Omental fat pad (tissue), 4 donors: ENCODE results near the gene CMPK1. TPM values are rescaled to one million over a fixed set of nuclear protein-coding genes. Genes with fewer than 3 reads are reported as not detected.
A peak's percentile ranks its signal among the peaks of the same experiment; 100 is the strongest.

Experiments used
- ATAC-seq: fragments of 150-250 bp; one replicate; pipeline ENCODE4 v1.9.1; 2016; ENCODE audit warnings: mild to moderate bottlenecking, moderate library complexity; ENCODE audit not compliant: low FRiP score
- DNase-seq: peaks from one replicate; pipeline ENCODE4 v3.0.0-alpha.2; 2019; ENCODE audit warnings: low spot score
- CTCF ChIP-seq, 3 donors: fragments of 450-650 bp; IDR thresholded peaks; one replicate each; pipeline ENCODE4 v1.5.1; 2016 to 2017; ENCODE audit warnings: antibody characterized with exemption in 3 of 3, mild to moderate bottlenecking in 3 of 3, moderate library complexity in 2 of 3
- total RNA-seq, 4 donors: library from RNA; depleted of rRNA; stranded (reverse); fragments of >200 nt; gene quantifications; one replicate each; pipeline ENCODE4 v1.1.0, GENCODE V29; 2016

The CMPK1 gene
- total RNA-seq, 4 donors from 2014 or later, result 96.9 to 120 (median 112) TPM

GRCh38 chr1:47401761-47402160 is 68.2 kb downstream of the CMPK1 start:
- ATAC-seq (no peak), DNase-seq (no peak)
- no peak for TF ChIP-seq CTCF (IDR thresholded peaks at IDR 0.05)

GRCh38 chr1:47402591-47402990 is 69.0 kb downstream of the CMPK1 start:
- TF ChIP-seq CTCF (IDR thresholded peaks at IDR 0.05), result no peak
- DNase-seq (no peak), ATAC-seq (no peak)

- no peak for DNase-seq
- TF ChIP-seq CTCF (IDR thresholded peaks at IDR 0.05), result no peak
- ATAC-seq, result no peak
These were observed 69.8 kb downstream of the CMPK1 start for GRCh38 chr1:47403321-47403910.

GRCh38 chr1:47405697-47406096 is 72.1 kb downstream of the CMPK1 start:
- DNase-seq (no peak), ATAC-seq (no peak)
- TF ChIP-seq CTCF (IDR thresholded peaks at IDR 0.05), result no peak

- DNase-seq (no peak), ATAC-seq (no peak)
- TF ChIP-seq CTCF (IDR thresholded peaks at IDR 0.05), result no peak
These were observed 73.4 kb downstream of the CMPK1 start for GRCh38 chr1:47406966-47407365.

GRCh38 chr1:47407481-47407880 is 73.9 kb downstream of the CMPK1 start:
- no peak for TF ChIP-seq CTCF (IDR thresholded peaks at IDR 0.05)
- ATAC-seq (no peak), DNase-seq (no peak)

- DNase-seq, result no peak
- ATAC-seq, result peak; percentile 89
- no peak for TF ChIP-seq CTCF (IDR thresholded peaks at IDR 0.05)
These were observed 75.9 kb downstream of the CMPK1 start for GRCh38 chr1:47409311-47410067.
